H54 (cell line): ENCODE measurements around the gene PHKA2.

Experiments
- DNase-seq: peaks from one replicate; pipeline ENCODE4 v3.0.0; 2011; ENCODE audit warnings: low spot score, mixed read lengths; ENCODE audit not compliant: insufficient read length
- FAIRE-seq: peaks from 3 replicates; lab custom pipeline; 2011; peaks lifted over from hg19 to GRCh38; lab: Jason Lieb, UNC
- POLR2A ChIP-seq: IDR thresholded peaks from 2 replicates; pipeline ENCODE4 v1.6.1; 2011; ENCODE audit warnings: low read depth, mild to moderate bottlenecking, low read length

Gene PHKA2

GRCh38 chrX:18896680-18897544 lies 87.0 kb downstream of the PHKA2 start:
- TF ChIP-seq POLR2A, result no peak
- no peak for DNase-seq
- FAIRE-seq, result no peak

DNA sequence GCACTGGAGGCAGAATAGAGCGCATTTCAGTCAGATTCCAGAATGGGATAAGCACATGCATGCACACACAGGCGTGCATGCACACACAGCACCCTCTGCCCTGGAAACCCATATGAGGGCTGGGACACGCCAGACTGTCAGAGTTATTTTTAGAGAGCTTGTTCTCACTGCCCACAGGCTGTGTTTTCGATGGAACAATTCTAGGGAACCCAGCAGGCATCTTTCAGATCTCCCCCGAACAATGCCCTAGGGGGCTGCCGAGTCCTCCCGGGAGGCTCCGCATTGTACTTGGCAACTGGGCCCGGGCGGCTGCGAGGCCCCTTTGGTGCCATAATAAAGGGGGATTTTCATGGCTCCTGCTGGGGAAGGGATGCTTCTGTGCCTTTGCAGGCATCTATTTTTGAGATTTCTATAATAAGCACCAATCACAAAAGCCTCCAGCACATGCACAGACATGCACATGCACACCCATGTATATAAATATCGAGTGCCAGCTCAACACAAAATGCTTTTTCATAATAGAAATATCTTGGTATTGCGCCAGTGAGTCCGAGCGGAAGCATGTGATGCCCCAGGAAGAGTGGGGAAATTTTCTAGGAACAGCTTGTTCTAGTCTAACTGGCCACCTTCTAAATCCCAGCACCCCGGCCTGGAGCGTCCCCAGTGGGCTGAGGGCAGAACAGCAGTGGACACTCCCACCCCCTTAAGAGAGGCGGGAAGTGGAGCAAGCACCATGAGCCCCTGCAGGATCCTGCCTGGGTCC lies 88.5 kb downstream of the PHKA2 start:
- TF ChIP-seq POLR2A, result no peak
- DNase-seq (no peak), FAIRE-seq (no peak)

- TF ChIP-seq POLR2A, result no peak
- DNase-seq, result no peak
- FAIRE-seq, result no peak
Observed at GRCh38 chrX:18894156-18894555, 89.8 kb downstream of the PHKA2 start.

- DNase-seq, result no peak
- TF ChIP-seq POLR2A, result no peak
- FAIRE-seq, result no peak
Observed at GRCh38 chrX:18893536-18893935, 90.4 kb downstream of the PHKA2 start.

GRCh38 chrX:18892899-18893298 lies 91.0 kb downstream of the PHKA2 start:
- no peak for TF ChIP-seq POLR2A
- DNase-seq (no peak), FAIRE-seq (no peak)

DNA sequence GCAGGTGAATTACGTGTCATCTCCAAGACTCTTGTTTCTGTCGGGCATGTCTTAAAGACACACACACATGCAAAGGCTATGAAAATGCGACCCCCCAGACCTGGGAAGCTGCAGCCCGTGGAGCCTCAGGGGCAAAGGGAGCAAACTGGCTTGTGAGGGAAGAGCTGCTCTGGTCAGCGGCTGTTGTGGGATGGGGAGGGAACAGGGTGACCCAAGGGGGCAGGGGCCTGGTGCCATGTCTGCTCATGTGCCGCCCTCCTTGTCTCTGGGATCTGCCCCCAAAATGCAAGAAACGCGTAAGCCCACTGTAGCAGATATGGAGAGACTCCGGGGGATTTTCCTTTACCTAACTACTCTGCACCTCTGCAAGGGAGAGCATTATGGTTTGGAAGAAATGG lies 92.4 kb downstream of the PHKA2 start:
- DNase-seq (no peak), FAIRE-seq (no peak)
- TF ChIP-seq POLR2A, result no peak

- FAIRE-seq (no peak), DNase-seq (no peak)
- no peak for TF ChIP-seq POLR2A
Observed at GRCh38 chrX:18890724-18891547, 93.0 kb downstream of the PHKA2 start.

- FAIRE-seq (no peak), DNase-seq (no peak)
- TF ChIP-seq POLR2A, result no peak
Observed at GRCh38 chrX:18890049-18890381, 93.9 kb downstream of the PHKA2 start.

DNA sequence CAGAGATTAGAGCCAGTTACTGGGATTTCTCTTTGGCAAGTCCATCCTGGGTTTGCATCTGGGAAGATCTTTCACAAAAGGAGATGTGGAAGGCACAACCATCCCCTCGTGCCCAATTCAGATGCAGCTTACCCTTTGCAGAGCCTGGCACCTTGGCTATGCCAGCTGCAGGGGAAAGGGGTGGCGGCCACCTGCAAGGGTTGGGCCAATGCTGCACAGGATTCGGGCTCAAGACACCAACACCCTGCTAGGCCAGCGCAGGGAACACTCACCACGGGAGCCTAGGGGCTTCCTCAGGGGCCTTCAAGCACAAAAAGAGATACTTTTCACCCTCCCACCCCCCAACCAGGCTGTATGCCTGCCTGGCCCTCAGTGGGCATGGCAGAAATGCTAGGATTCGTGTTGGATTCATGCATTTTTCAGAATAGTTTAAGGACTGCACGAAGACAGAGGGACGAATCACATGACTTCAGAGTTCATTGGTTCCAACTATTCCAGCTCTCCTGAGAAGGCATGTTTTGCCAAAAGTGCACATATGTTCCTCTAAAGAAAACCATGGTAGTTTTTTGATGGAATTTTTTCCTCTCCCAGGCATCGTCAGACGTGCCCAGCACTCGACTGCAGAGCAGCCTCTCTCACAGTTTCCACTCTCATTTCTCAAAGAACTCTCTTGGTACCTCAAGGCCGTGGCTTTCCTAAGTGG lies 94.4 kb downstream of the PHKA2 start:
- no peak for TF ChIP-seq POLR2A
- no peak for DNase-seq
- no peak for FAIRE-seq

DNA sequence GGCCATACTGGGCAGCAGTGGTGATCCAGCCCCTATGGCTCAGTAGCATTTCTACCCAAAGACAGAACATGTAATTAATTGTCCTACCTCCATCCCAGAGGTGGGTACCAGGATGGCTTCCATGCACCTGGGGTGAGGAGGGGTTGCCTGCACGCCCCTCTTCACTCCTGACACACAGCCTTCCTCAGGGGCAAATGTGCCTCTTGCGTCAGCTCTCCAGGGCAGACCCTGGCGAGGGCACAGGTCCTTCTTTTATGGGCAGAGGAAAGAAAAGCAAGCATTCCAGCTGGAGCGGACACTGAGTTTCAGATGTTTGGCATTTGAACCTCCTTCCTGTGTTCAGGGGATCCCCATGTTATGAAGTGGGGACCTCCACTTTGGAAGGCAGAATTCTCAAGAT lies 95.6 kb downstream of the PHKA2 start:
- no peak for TF ChIP-seq POLR2A
- FAIRE-seq (no peak), DNase-seq (no peak)

DNA sequence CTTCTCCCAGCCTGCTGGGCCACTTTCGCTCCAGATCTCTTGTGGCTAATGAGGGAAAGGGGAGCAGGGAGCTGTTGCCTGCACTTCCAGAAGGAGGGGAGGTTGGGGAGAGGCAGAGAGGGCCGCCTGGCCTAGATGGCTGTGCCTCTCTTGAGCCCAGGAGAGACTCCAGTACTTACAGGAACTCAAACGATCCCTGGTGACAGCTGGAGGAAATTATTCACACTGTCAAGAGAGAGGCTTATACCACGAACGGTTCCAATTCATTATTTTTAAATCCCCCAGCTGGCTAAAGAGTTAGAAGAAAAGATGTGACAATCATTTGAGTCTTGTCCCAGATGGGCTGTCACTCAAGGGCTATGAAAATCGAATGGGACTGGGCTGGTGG lies 96.1 kb downstream of the PHKA2 start:
- FAIRE-seq, result no peak
- DNase-seq, result no peak
- TF ChIP-seq POLR2A, result no peak

GRCh38 chrX:18887177-18887824 lies 96.6 kb downstream of the PHKA2 start:
- no peak for FAIRE-seq
- no peak for DNase-seq
- TF ChIP-seq POLR2A, result no peak

GRCh38 chrX:18886344-18887161 lies 97.4 kb downstream of the PHKA2 start:
- no peak for FAIRE-seq
- TF ChIP-seq POLR2A, result peak; percentile 47; the same call in 1 of the 2 replicates
- DNase-seq, result peak; percentile 28
